ENCODE data around the gene TNFSF12. TPM values are rescaled to one million over a fixed set of nuclear protein-coding genes. Genes with fewer than 3 reads are reported as not detected.

The TNFSF12 gene
- polyA plus RNA-seq, 1 of the 3 experiments (the other 2 are of a cell fraction): 47.6 TPM

DNA sequence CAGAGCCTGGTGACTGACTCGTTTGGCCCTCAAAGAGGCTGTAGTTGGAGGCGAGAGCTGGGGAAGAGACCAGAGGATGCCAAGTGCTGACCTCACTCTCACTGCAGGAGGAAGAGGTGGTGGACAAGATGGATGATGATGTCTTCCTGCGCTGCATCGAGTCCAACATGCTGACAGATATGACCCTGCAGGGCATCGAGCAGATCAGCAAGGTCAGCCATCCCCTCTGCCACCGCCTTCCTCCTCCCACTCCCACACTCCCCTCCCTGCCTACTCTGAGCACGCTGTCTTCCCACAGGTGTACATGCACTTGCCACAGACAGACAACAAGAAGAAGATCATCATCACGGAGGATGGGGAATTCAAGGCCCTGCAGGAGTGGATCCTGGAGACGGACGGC, 37.8 kb upstream of the TNFSF12 start:
- ChIA-PET POLR2A (no interaction called here), CTCF (interaction anchor here (1.0 to 11.6 kb wide), 2 partner anchors 47 to 155 kb away, joined by 3 to 236 read pairs; partner anchors contain the start of genes SENP3 and TNFSF13)
- 80% methylated on average over 10 of the region's 10 CpGs for WGBS (ENCODE audit: low lambda C conversion rate)
- Histone ChIP-seq H4K20me1 (ENCODE audit: insufficient read depth) (no peaks in the 10 kb centered on the region), H3K27ac (ENCODE audit: low read depth in 2 of 2, low read length in 1 of 2) (no peak overlapping the region), H3K4me3 (ENCODE audit: low read depth in 2 of 2, low read length in 1 of 2) (no peak overlapping the region), H3K79me2 (ENCODE audit: insufficient read depth) (no peaks in the 10 kb centered on the region), H3K36me3 (replicated peaks in 1 of 2; ENCODE audit: control insufficient read depth in 1 of 2, insufficient read depth in 2 of 2, low read length in 1 of 2) (peaks cover 32 to 47% of the 10 kb centered on the region in 2 experiments), H3K4me1 (ENCODE audit: control insufficient read depth in 1 of 2, insufficient read depth in 2 of 2, low read depth in 1 of 2, low read length in 1 of 2) (no peaks in the 10 kb centered on the region), H3K27me3 (ENCODE audit: insufficient read depth) (no peaks in the 10 kb centered on the region), H2AFZ (ENCODE audit: low read depth) (no peak overlapping the region), H3K9me2 (no peaks in the 10 kb centered on the region), H3K9ac (no peak overlapping the region), H3K9me3 (no peaks in the 10 kb centered on the region), H3K4me2 (no peak overlapping the region), H3F3A (replicated peaks; ENCODE audit: insufficient read depth) (peaks cover 25% of the 10 kb centered on the region)
- TF ChIP-seq FOSL2 (IDR thresholded peaks at IDR 0.05; ENCODE audit: borderline replicate concordance, low read depth) (no peak), GATA2 (CRISPR knock-in tag; IDR thresholded peaks at IDR 0.05) (no peak), EZH2phosphoT487 (IDR thresholded peaks at IDR 0.05; ENCODE audit: borderline replicate concordance, low read depth) (no peak), FOXM1 (IDR thresholded peaks at IDR 0.05; ENCODE audit: low read depth) (no peak)
- DNase-seq: no peak

DNA sequence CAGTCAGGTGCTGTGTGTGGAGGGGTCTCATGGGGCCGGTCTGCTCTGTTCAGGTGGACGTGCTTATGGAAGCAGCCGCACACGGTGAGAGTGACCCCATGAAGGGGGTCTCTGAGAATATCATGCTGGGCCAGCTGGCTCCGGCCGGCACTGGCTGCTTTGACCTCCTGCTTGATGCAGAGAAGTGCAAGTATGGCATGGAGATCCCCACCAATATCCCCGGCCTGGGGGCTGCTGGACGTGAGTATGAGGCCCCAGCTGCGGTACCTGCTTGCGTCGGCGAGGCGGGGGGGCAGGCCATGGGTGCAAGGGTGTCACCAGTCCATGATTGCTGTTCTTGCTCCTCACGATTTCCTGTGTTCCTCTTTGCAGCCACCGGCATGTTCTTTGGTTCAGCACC, 36.8 kb upstream of the TNFSF12 start:
- ChIA-PET CTCF (interaction anchor here (11.6 kb wide), 1 partner anchor 46 kb away, joined by 236 read pairs; the partner anchor contains the start of genes SENP3 and TNFSF13), POLR2A (no interaction called here)
- no peaks in the 10 kb centered on the region for H3K4me1 ChIP-seq (ENCODE audit: control insufficient read depth in 1 of 2, insufficient read depth in 2 of 2, low read depth in 1 of 2, low read length in 1 of 2)

More for the DNA sequence above, 36.8 kb upstream of the TNFSF12 start:
- no peaks in the 10 kb centered on the region for H3K9me2 ChIP-seq
- H3K36me3 ChIP-seq (replicated peaks in 1 of 2; ENCODE audit: control insufficient read depth in 1 of 2, insufficient read depth in 2 of 2, low read length in 1 of 2): peaks cover 23 to 44% of the 10 kb centered on the region in 2 experiments
- no peak for DNase-seq
- TF ChIP-seq, protein P1, sequence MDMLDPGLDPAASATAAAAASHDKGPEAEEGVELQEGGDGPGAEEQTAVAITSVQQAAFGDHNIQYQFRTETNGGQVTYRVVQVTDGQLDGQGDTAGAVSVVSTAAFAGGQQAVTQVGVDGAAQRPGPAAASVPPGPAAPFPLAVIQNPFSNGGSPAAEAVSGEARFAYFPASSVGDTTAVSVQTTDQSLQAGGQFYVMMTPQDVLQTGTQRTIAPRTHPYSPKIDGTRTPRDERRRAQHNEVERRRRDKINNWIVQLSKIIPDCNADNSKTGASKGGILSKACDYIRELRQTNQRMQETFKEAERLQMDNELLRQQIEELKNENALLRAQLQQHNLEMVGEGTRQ (IDR thresholded peaks at IDR 0.05; ENCODE audit: borderline replicate concordance, low read depth, low read length): no peak
- TF ChIP-seq TEAD4 (IDR thresholded peaks at IDR 0.05; ENCODE audit: borderline replicate concordance, insufficient read depth) (no peak), MXI1 (IDR thresholded peaks at IDR 0.05; ENCODE audit: low read depth, low read length) (no peak), FOXJ3 (CRISPR knock-in tag; IDR thresholded peaks at IDR 0.05) (no peak), FOXM1 (IDR thresholded peaks at IDR 0.05; ENCODE audit: low read depth) (no peak), SIN3A (IDR thresholded peaks at IDR 0.05; ENCODE audit: borderline replicate concordance, low read depth, low read length) (no peak), EP300 (IDR thresholded peaks at IDR 0.05; ENCODE audit: borderline replicate concordance in 1 of 2, low read depth in 1 of 2, low read length in 1 of 2) (no peak), TCF12 (IDR thresholded peaks at IDR 0.05) (no peak), RFX5 (IDR thresholded peaks at IDR 0.05; ENCODE audit: low read length) (no peak)
- TF ChIP-seq, protein P2, sequence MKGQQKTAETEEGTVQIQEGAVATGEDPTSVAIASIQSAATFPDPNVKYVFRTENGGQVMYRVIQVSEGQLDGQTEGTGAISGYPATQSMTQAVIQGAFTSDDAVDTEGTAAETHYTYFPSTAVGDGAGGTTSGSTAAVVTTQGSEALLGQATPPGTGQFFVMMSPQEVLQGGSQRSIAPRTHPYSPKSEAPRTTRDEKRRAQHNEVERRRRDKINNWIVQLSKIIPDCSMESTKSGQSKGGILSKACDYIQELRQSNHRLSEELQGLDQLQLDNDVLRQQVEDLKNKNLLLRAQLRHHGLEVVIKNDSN (IDR thresholded peaks at IDR 0.05; ENCODE audit: borderline replicate concordance, low read depth): no peak
- TF ChIP-seq, protein P3, sequence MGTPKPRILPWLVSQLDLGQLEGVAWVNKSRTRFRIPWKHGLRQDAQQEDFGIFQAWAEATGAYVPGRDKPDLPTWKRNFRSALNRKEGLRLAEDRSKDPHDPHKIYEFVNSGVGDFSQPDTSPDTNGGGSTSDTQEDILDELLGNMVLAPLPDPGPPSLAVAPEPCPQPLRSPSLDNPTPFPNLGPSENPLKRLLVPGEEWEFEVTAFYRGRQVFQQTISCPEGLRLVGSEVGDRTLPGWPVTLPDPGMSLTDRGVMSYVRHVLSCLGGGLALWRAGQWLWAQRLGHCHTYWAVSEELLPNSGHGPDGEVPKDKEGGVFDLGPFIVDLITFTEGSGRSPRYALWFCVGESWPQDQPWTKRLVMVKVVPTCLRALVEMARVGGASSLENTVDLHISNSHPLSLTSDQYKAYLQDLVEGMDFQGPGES (IDR thresholded peaks at IDR 0.05; ENCODE audit: low read depth, low read length): no peak
- no peak overlapping the region for H3K27ac ChIP-seq (ENCODE audit: low read depth in 2 of 2, low read length in 1 of 2)
- H3K9me3 ChIP-seq: no peaks in the 10 kb centered on the region
- H4K20me1 ChIP-seq (ENCODE audit: insufficient read depth): no peaks in the 10 kb centered on the region
- peaks cover 25% of the 10 kb centered on the region for H3F3A ChIP-seq (replicated peaks; ENCODE audit: insufficient read depth)
- no peak overlapping the region for H3K9ac ChIP-seq
- H2AFZ ChIP-seq (ENCODE audit: low read depth): no peak overlapping the region
- no peaks in the 10 kb centered on the region for H3K27me3 ChIP-seq (ENCODE audit: insufficient read depth)
- 95% methylated on average over 8 of the region's 15 CpGs for WGBS (ENCODE audit: low lambda C conversion rate)
- no peaks in the 10 kb centered on the region for H3K79me2 ChIP-seq (ENCODE audit: insufficient read depth)
- H3K4me2 ChIP-seq: no peak overlapping the region
- H3K4me3 ChIP-seq (ENCODE audit: low read depth in 2 of 2, low read length in 1 of 2): no peak overlapping the region
